Naive thymus-derived CD8-positive, alpha-beta T cell (primary cell): ENCODE data around the gene NUMB. TPM values are rescaled to one million over a fixed set of nuclear protein-coding genes. Genes with fewer than 3 reads are reported as not detected.
"Not testable (repeated sequence)": the region's sequence is repeated elsewhere in the genome, so short reads cannot be mapped to it uniquely, and the experiment has no call there.

Experiments
- ATAC-seq, 2 donors: fragments of 150-1000 bp; cut with Tn5 transposase in 1 of 2; sonication (Bioruptor Pico), chemical (Tn5 transposase) in 1 of 2; 1 replicate in 1 of 2; 2 replicates in 1 of 2; pipeline ENCODE4 v1.10.0; 2021; ENCODE audit warnings: mild to moderate bottlenecking in 2 of 2, moderate library complexity in 2 of 2
- POLR2A ChIA-PET: fragments of 350-600 bp; sonication (Branson Sonifier 250); formaldehyde crosslinking; loops from one replicate; lab custom pipeline; 2021; ENCODE audit warnings: antibody characterized with exemption; lab: Charles Lee
- DNase-seq, 10 donors: peaks; one replicate each; pipeline versions ENCODE4 v3.0.0 to v3.0.0-alpha.2; 2020 to 2022
- H3K27ac Mint-ChIP-seq, 10 donors: one replicate each; pipeline ENCODE4 v1.8.0; 2020 to 2022; ENCODE audit warnings: mild to moderate bottlenecking in 10 of 10, mixed read lengths in 10 of 10, moderate library complexity in 4 of 10, inconsistent platforms in 1 of 10
- H3K27me3 Mint-ChIP-seq, 5 donors: one replicate each; pipeline ENCODE4 v1.8.0; 2021 to 2022; ENCODE audit warnings: mixed read lengths in 5 of 5
- H3K36me3 Mint-ChIP-seq, 3 donors: one replicate each; pipeline ENCODE4 v1.8.0; 2020 to 2022; ENCODE audit warnings: mixed read lengths in 3 of 3, mild to moderate bottlenecking in 2 of 3, inconsistent platforms in 1 of 3
- H3K4me1 Mint-ChIP-seq, 4 donors: one replicate each; pipeline ENCODE4 v1.8.0; 2021 to 2022; ENCODE audit warnings: mixed read lengths in 4 of 4
- H3K4me3 Mint-ChIP-seq, 10 donors: one replicate each; pipeline ENCODE4 v1.8.0; 2020 to 2022; ENCODE audit warnings: mild to moderate bottlenecking in 10 of 10, mixed read lengths in 10 of 10, moderate library complexity in 6 of 10, inconsistent platforms in 1 of 10
- H3K9me3 Mint-ChIP-seq, 9 donors: one replicate each; pipeline ENCODE4 v1.8.0; 2020 to 2022; ENCODE audit warnings: mixed read lengths in 9 of 9, mild to moderate bottlenecking in 3 of 9, inconsistent platforms in 1 of 9, moderate library complexity in 1 of 9
- polyA plus RNA-seq, 3 donors: library from polyadenylated mRNA; unstranded; fragments of 300-500 nt; fragmentation: Illumina TruSeq; gene quantifications; one replicate each; pipeline ENCODE4 v1.2.3, GENCODE V29; 2021
- total RNA-seq, 8 experiments: library from RNA in 2 of 8; stranded (reverse) in 2 of 8; gene quantifications; one replicate each; pipeline ENCODE4 v1.2.3 and lab custom pipeline; 2021 to 2026

NUMB gene
- total and polyA plus RNA-seq, 5 experiments from 2014 or later, result 24.5 to 51.2 (median 34.7) TPM

GRCh38 chr14:73438993-73439392, 19.4 kb downstream of the NUMB start:
- peaks cover 0 to 7% (median 0%) of the 10 kb centered on the region in 3 donors for H3K36me3 Mint-ChIP-seq

DNA sequence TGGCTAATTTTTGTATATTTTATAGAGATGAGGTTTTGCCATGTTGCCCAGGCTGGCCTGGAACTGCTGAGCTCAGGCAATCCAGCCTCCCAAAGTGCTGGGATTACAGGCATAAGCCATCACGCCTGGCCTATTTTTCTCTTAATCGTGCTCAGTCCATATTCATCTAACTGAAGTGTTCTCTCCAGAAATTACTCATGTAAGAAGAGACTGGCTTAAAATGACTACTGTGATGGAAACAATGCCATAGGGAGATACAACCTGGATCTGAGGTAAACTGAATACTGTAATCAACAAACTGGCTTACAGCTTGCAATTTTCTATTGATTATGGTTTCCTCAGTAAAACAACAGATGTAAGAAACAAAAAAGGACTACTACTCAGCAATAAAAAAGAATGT, 21.1 kb downstream of the NUMB start:
- no peak for DNase-seq
- Mint-ChIP-seq H3K27me3 (no peaks in the 10 kb centered on the region), H3K9me3 (no peaks in the 10 kb centered on the region), H3K4me3 (no peak overlapping the region), H3K27ac (no peak overlapping the region), H3K4me1 (peaks cover 17 to 44% (median 18%) of the 10 kb centered on the region in 4 donors), H3K36me3 (peaks cover 0 to 7% (median 0%) of the 10 kb centered on the region in 3 donors)
- POLR2A ChIA-PET, result no interaction called here
- ATAC-seq, result no peak

More at GRCh38 chr14:73438993-73439392, 19.4 kb downstream of the NUMB start:
- no peaks in the 10 kb centered on the region for H3K9me3 Mint-ChIP-seq
- no peak overlapping the region for H3K27ac Mint-ChIP-seq
- no peaks in the 10 kb centered on the region for H3K27me3 Mint-ChIP-seq
- H3K4me1 Mint-ChIP-seq, result peaks cover 14 to 35% (median 15%) of the 10 kb centered on the region in 4 donors
- ATAC-seq (no peak), DNase-seq (no peak)
- POLR2A ChIA-PET, result no interaction called here
- H3K4me3 Mint-ChIP-seq, result no peak overlapping the region

GRCh38 chr14:73432124-73432523, 26.2 kb downstream of the NUMB start:
- H3K36me3 Mint-ChIP-seq, result no peaks in the 10 kb centered on the region
- no peaks in the 10 kb centered on the region for H3K27me3 Mint-ChIP-seq
- no peak overlapping the region for H3K4me3 Mint-ChIP-seq
- ATAC-seq (no peak), DNase-seq (no peak)
- H3K9me3 Mint-ChIP-seq, result no peaks in the 10 kb centered on the region
- POLR2A ChIA-PET, result no interaction called here
- H3K4me1 Mint-ChIP-seq, result peaks cover 15 to 39% (median 28%) of the 10 kb centered on the region in 4 donors
- H3K27ac Mint-ChIP-seq, result no peak overlapping the region

GRCh38 chr14:73428353-73428824, 30.0 kb downstream of the NUMB start:
- Mint-ChIP-seq H3K4me1 (peaks cover 10 to 42% (median 32%) of the 10 kb centered on the region in 4 donors), H3K4me3 (no peak overlapping the region), H3K36me3 (peaks cover 0 to 4% (median 0%) of the 10 kb centered on the region in 3 donors), H3K27ac (peak overlapping the region in 3 of 10 donors; percentile 2 to 76 (median 61)), H3K9me3 (no peaks in the 10 kb centered on the region), H3K27me3 (no peaks in the 10 kb centered on the region)
- ATAC-seq (no peak), DNase-seq (no peak)
- POLR2A ChIA-PET, result no interaction called here

DNA sequence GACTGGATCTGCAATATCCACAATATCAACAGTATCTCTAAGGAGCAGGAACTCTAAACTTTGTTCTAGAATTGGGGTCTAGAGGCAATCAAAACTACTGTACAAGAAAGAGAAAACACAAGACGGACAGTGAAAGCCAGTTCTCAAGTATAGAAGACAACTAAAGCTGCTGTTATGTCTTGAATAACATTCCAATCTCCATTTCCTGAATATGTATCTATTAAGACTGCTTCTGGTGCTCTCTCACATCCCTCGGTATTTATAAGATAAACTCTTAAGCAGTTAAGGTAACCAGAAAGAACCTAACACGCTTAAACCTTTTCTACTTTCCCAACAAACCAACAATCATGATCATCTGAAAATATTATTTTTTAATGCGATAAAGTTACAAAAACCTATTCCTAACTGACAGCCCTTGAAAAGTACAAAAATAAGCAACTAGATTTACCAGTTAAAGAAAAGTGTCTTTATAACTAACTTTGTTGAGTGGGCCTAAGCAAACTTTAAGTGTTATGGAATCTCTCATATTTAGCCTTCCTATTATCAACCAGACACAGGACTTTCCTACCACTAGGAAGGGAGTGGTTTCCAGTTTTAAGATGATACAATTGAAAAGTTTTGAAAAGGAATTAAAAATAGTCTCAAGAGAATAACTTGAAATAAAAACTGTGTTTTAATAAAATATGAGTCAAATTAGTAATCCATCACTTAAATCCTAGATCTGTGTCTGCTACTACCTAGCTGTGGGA, 30.7 kb downstream of the NUMB start:
- Mint-ChIP-seq H3K27ac (peak overlapping the region in 5 of 10 donors; percentile 21 to 66 (median 46)), H3K9me3 (no peaks in the 10 kb centered on the region)

GRCh38 chr14:73426877-73427276, 31.5 kb downstream of the NUMB start:
- POLR2A ChIA-PET, result interaction anchor here (0.5 kb wide), 1 partner anchor 132 kb away, joined by 3 read pairs; no protein-coding TSS in a partner anchor
- Mint-ChIP-seq H3K4me3 (no peak overlapping the region), H3K27me3 (no peaks in the 10 kb centered on the region), H3K9me3 (no peaks in the 10 kb centered on the region), H3K36me3 (peaks cover 0 to 19% (median 3%) of the 10 kb centered on the region in 3 donors), H3K4me1 (peaks cover 9 to 46% (median 37%) of the 10 kb centered on the region in 4 donors), H3K27ac (peak overlapping the region in 1 of 10 donors; percentile 24)
- DNase-seq (no peak), ATAC-seq (no peak)

More for the DNA sequence above, 30.7 kb downstream of the NUMB start:
- DNase-seq (no peak), ATAC-seq (no peak)
- Mint-ChIP-seq H3K4me1 (peaks cover 10 to 41% (median 33%) of the 10 kb centered on the region in 4 donors), H3K4me3 (no peak overlapping the region), H3K36me3 (peaks cover 0 to 11% (median 0%) of the 10 kb centered on the region in 3 donors), H3K27me3 (no peaks in the 10 kb centered on the region)
- POLR2A ChIA-PET, result interaction anchor here (0.5 kb wide), 1 partner anchor 132 kb away, joined by 3 read pairs; no protein-coding TSS in a partner anchor

GRCh38 chr14:73424453-73424852, 33.9 kb downstream of the NUMB start:
- POLR2A ChIA-PET, result no interaction called here
- no peak for DNase-seq
- H3K4me3 Mint-ChIP-seq, result peak overlapping the region in 1 of 10 donors; percentile 33
- H3K4me1 Mint-ChIP-seq, result peaks cover 9 to 48% (median 34%) of the 10 kb centered on the region in 4 donors
- no peaks in the 10 kb centered on the region for H3K27me3 Mint-ChIP-seq
- no peaks in the 10 kb centered on the region for H3K9me3 Mint-ChIP-seq
- H3K27ac Mint-ChIP-seq, result peak overlapping the region in 3 of 10 donors; percentile 14 to 68 (median 19)
- H3K36me3 Mint-ChIP-seq, result peaks cover 0 to 34% (median 12%) of the 10 kb centered on the region in 3 donors
- ATAC-seq, result no peak

DNA sequence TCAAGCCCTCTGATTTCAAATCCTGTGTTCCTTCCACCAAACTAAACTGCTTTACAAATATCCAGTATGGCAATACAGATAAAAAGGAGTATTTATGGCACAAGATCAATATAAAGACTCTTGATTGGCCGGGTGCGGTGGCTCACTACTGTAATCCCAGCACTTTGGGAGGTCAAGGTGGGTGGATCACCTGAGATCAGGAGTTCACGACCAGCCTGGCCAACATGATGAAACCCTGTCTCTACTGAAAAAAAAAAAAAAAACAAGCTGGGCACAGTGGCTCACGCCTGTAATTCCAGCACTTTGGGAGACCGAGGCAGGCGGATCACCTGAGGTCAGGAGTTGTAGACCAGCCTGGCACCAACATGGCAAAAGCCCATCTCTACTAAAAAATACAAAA, 35.3 kb downstream of the NUMB start:
- not testable (repeated sequence) for H3K27ac Mint-ChIP-seq, DNase-seq, H3K4me3 Mint-ChIP-seq, ATAC-seq, H3K27me3 Mint-ChIP-seq, H3K9me3 Mint-ChIP-seq
- POLR2A ChIA-PET, result interaction anchor here (0.7 kb wide), 2 partner anchors 15 to 266 kb away, joined by 6 read pairs; no protein-coding TSS in a partner anchor
- peaks cover 0 to 35% (median 12%) of the 10 kb centered on the region in 3 donors for H3K36me3 Mint-ChIP-seq
- H3K4me1 Mint-ChIP-seq, result peaks cover 7 to 39% (median 25%) of the 10 kb centered on the region in 4 donors

DNA sequence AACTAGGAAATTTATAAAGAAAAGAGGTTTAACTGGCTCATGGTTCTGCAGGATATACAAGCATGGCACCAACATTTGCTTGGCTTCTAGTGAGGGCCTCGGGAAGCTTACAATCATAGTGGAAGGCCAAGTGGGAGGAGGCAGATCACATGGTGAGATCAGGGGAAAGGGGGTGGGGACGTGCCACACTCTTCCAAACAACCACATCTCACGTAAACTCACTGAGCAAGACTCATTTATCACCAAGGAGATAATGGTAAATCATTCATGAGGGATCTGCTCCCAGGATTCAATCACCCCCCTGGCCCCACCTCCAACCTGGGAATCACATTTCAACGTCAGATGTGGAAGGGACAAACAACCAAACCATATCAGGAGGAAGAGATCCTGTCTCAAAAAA, 35.8 kb downstream of the NUMB start:
- peaks cover 0 to 35% (median 14%) of the 10 kb centered on the region in 3 donors for H3K36me3 Mint-ChIP-seq
- no peak for ATAC-seq
- H3K27ac Mint-ChIP-seq, result peak overlapping the region in 1 of 10 donors; percentile 44
- no peaks in the 10 kb centered on the region for H3K27me3 Mint-ChIP-seq
- POLR2A ChIA-PET, result interaction anchor here (0.7 kb wide), 1 partner anchor 15 kb away, joined by 6 read pairs; no protein-coding TSS in a partner anchor
- no peak for DNase-seq
- no peak overlapping the region for H3K4me3 Mint-ChIP-seq
- peaks cover 6 to 37% (median 23%) of the 10 kb centered on the region in 4 donors for H3K4me1 Mint-ChIP-seq
- no peaks in the 10 kb centered on the region for H3K9me3 Mint-ChIP-seq

- DNase-seq, result no peak
- no peak for ATAC-seq
- Mint-ChIP-seq H3K27ac (no peak overlapping the region), H3K36me3 (peaks cover 0 to 41% (median 17%) of the 10 kb centered on the region in 3 donors), H3K4me1 (peaks cover 9 to 38% (median 16%) of the 10 kb centered on the region in 4 donors), H3K9me3 (no peaks in the 10 kb centered on the region), H3K27me3 (no peaks in the 10 kb centered on the region), H3K4me3 (no peak overlapping the region)
- POLR2A ChIA-PET, result no interaction called here
These were observed 40.1 kb downstream of the NUMB start for GRCh38 chr14:73418227-73418626.

DNA sequence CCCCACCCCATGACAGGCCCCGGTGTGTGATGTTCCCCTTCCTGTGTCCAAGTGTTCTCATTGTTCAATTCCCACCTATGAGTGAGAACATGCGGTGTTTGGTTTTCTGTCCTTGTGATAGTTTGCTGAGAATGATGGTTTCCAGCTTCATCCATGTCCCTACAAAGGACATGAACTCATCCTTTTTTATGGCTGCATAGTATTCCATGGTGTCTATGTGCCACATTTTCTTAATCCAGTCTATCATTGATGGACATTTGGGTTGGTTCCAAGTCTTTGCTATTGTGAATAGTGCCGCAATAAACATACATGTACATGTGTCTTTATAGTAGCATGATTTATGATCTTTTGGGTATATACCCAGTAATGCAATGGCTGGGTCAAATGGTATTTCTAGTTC, 52.1 kb downstream of the NUMB start:
- ATAC-seq, H3K9me3 Mint-ChIP-seq, H3K4me3 Mint-ChIP-seq, POLR2A ChIA-PET, DNase-seq, H3K27me3 Mint-ChIP-seq, H3K27ac Mint-ChIP-seq: not testable (repeated sequence)
- Mint-ChIP-seq H3K4me1 (peaks cover 0 to 14% (median 5%) of the 10 kb centered on the region in 4 donors), H3K36me3 (peaks cover 0 to 50% (median 30%) of the 10 kb centered on the region in 3 donors)

GRCh38 chr14:73403181-73403752, 55.1 kb downstream of the NUMB start:
- Mint-ChIP-seq H3K27ac (no peak overlapping the region), H3K27me3 (no peaks in the 10 kb centered on the region), H3K9me3 (no peaks in the 10 kb centered on the region), H3K4me1 (peaks cover 0 to 28% (median 8%) of the 10 kb centered on the region in 4 donors), H3K36me3 (peaks cover 5 to 42% (median 21%) of the 10 kb centered on the region in 3 donors), H3K4me3 (no peak overlapping the region)
- POLR2A ChIA-PET, result no interaction called here
- ATAC-seq (no peak), DNase-seq (no peak)
